Upper lobe of right lung (tissue), 1 donor: ENCODE data around the gene DENND5A. TPM values are rescaled to one million over a fixed set of nuclear protein-coding genes. Genes with fewer than 3 reads are reported as not detected.

Experiments used
- ATAC-seq: fragments of 200-7000 bp; cut with Tn5 transposase; one replicate; pipeline ENCODE4 v1.9.1; 2020; ENCODE audit warnings: mild to moderate bottlenecking, moderate library complexity
- DNase-seq: peaks from one replicate; pipeline ENCODE4 v3.0.0-alpha.2; 2020
- H3K27ac ChIP-seq: fragments of 200-600 bp; one replicate; pipeline ENCODE4 v1.8.0; 2022
- H3K27me3 ChIP-seq: fragments of 200-600 bp; one replicate; pipeline ENCODE4 v1.8.0; 2022; ENCODE audit warnings: mild to moderate bottlenecking
- H3K36me3 ChIP-seq: fragments of 200-600 bp; one replicate; pipeline ENCODE4 v1.8.0; 2022
- H3K4me1 ChIP-seq: fragments of 200-600 bp; one replicate; pipeline ENCODE4 v1.8.0; 2022
- H3K4me3 ChIP-seq: fragments of 200-600 bp; one replicate; pipeline ENCODE4 v1.8.0; 2022; ENCODE audit warnings: mild to moderate bottlenecking
- H3K9me3 ChIP-seq: fragments of 200-600 bp; one replicate; pipeline ENCODE4 v1.8.0; 2022
- intact Hi-C: fragments of 100-400 bp; cut with DNase I; formaldehyde crosslinking; loops from one replicate; pipeline ENCODE4 v1.11.0; 2022
- total RNA-seq: library from RNA; stranded (reverse); fragmentation: NEBNext Ultra II Directional; extraction: Animal tissue kit (Norgen Biotek cat#: 25700); gene quantifications from one replicate; pipeline ENCODE4 v1.2.1, GENCODE V29; 2021
- TF ChIP-seq, protein P1 (sequence below): fragments of 200-600 bp; IDR thresholded peaks from one replicate; pipeline ENCODE4 v1.8.0; 2022; ENCODE audit warnings: antibody characterized with exemption
- donor health status: DM: no; HTN: yes; CAD: no; lungs with severe emphysema.

Gene DENND5A
- total RNA-seq, 1 donor from 2014 or later: 90.8 TPM

DNA sequence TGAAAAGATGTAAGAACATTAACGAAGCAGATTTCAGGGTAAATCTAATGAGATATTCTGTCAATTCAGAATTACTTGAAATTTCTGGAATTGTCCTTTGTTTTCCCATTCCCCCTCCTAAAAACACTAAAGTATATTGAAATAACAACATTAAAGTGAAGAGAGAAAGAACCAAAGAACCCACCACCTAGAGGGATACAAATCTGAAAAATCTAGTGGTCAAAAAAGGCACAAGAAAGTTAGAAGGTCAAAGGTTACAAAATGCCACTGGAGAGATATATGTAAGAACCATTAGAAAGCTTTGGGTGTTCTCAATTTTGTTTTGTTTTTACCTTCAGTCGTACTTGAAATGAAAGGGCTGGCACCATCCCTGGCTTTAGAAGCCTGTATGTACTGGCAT, 57.9 kb downstream of the DENND5A start:
- Histone ChIP-seq H3K27ac (no peak overlapping the region), H3K9me3 (no peaks in the 10 kb centered on the region), H3K36me3 (peaks cover 20% of the 10 kb centered on the region), H3K4me3 (no peak overlapping the region), H3K27me3 (no peaks in the 10 kb centered on the region), H3K4me1 (peaks cover 5% of the 10 kb centered on the region)
- intact Hi-C loops: no loop called here
- DNase-seq (no peak), ATAC-seq (no peak)
- TF ChIP-seq, protein P1, sequence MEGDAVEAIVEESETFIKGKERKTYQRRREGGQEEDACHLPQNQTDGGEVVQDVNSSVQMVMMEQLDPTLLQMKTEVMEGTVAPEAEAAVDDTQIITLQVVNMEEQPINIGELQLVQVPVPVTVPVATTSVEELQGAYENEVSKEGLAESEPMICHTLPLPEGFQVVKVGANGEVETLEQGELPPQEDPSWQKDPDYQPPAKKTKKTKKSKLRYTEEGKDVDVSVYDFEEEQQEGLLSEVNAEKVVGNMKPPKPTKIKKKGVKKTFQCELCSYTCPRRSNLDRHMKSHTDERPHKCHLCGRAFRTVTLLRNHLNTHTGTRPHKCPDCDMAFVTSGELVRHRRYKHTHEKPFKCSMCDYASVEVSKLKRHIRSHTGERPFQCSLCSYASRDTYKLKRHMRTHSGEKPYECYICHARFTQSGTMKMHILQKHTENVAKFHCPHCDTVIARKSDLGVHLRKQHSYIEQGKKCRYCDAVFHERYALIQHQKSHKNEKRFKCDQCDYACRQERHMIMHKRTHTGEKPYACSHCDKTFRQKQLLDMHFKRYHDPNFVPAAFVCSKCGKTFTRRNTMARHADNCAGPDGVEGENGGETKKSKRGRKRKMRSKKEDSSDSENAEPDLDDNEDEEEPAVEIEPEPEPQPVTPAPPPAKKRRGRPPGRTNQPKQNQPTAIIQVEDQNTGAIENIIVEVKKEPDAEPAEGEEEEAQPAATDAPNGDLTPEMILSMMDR: no peak

DNA sequence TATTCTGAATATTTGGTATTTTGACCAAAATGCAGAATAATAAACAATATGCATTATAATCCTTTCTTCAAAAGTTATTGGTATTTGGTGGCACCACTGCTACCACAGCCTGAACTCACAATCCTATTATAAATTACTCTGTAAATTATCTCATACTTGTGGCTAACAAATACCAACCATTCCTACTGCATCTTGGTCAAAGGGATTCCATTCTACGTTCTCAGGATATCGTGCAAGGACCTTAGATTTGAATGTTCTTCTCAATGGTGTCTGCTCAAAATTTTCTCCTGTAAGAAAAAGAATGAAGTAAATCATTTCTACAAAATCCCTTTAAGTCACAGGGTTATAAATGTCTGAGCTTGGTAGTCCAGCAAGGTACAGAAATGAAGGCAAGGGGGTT, 58.7 kb downstream of the DENND5A start:
- ATAC-seq (no peak), DNase-seq (no peak)
- peaks cover 24% of the 10 kb centered on the region for H3K36me3 ChIP-seq
- no peak overlapping the region for H3K27ac ChIP-seq
- peaks cover 5% of the 10 kb centered on the region for H3K4me1 ChIP-seq
- no peaks in the 10 kb centered on the region for H3K27me3 ChIP-seq
- no peak overlapping the region for H3K4me3 ChIP-seq
- H3K9me3 ChIP-seq: no peaks in the 10 kb centered on the region
- intact Hi-C loops: no loop called here
- TF ChIP-seq, protein P1: no peak

DNA sequence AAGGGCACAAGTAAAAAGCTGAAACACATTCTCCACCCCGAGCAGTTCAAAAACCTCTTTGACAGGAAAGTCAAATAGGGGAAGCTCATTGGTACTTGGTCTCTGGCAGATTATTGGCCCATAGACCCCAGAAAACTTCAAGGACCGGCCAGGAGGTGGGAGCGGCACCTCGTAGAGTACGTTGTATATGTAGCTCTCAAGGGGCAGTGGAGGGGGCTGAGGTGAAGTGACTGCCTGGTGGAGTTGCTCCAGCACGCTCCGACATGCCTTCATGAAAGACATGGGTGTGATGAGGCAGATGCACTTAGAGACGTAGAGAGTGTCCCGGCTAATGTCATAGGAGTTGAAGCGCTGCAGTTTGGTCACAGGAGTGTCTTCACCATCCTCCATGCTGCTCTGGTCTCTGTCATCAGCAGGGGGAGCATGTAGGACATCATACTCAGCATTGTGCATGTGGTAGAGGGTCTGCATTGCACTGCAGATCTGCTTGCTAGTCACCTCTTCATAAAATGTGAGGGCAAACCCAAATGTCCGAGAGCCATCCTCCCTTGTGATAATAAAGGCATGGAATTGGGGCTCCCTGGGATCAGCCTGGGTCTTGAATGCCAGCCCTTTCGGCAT, 61.3 kb downstream of the DENND5A start:
- no peaks in the 10 kb centered on the region for H3K4me1 ChIP-seq
- no peak for ATAC-seq
- H3K36me3 ChIP-seq: peaks cover 30% of the 10 kb centered on the region
- no peak for DNase-seq
- H3K9me3 ChIP-seq: no peaks in the 10 kb centered on the region
- no peaks in the 10 kb centered on the region for H3K27me3 ChIP-seq
- intact Hi-C loops: no loop called here
- TF ChIP-seq, protein P1: no peak
- H3K4me3 ChIP-seq: no peak overlapping the region
- no peak overlapping the region for H3K27ac ChIP-seq

DNA sequence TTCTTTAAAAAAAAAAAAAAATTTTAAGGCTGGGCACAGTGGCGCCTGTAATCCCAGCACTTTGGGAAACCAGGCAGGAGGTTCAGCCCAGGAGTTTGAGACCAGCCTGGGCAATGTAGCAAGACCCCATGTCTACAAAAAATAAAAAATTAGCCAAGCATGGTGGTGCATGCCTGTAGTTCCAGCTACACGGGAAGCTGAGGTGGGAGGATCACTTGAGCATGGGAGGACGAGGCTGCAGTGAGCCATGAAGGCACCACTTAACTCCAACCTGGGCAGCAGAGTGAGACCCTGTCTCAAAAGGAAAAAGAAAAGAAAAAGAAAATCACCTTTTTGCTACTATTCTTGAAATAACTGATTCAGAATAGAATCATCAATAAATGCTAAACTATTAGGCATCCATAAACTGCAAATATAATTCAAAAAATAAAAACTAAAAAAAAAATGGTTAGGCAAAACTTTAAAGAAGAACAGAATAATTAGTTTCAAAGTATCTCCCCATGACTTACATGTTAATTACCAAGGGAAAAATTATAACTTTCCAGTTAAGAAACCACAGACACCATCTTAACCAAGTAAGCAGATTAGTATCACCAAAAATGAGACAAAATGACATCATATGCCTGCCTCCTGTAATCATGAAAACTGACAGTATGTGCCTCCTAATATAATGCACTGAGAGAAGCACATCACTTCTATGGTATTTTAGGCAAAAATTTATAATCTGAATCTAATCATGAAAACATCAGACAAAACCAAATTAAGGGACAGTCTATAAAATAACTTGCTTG, 63.6 kb downstream of the DENND5A start:
- TF ChIP-seq, protein P1: no peak
- intact Hi-C loops: no loop called here

DNA sequence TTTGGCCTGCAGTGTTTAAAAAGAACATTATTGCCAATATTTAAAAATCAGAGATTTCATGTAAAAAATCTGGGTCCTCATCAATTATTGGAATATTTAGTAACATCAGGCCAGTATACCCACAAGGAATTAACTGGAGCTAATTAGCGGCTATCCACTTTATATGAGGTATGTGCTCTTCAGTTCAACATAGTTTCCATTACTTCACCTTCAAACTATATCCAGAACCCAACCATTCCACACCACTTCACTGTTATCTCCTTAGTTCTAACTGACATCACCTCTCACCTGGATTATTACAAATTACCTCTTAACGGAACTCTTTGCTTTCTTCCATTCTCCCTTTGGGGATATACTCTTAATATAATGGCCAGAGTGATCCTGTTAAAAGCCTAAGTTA, 64.7 kb downstream of the DENND5A start:
- intact Hi-C loops: no loop called here
- Histone ChIP-seq H3K9me3 (no peaks in the 10 kb centered on the region), H3K27ac (no peak overlapping the region), H3K36me3 (peaks cover 25% of the 10 kb centered on the region), H3K27me3 (no peaks in the 10 kb centered on the region), H3K4me1 (no peaks in the 10 kb centered on the region), H3K4me3 (no peak overlapping the region)
- no peak for ATAC-seq
- TF ChIP-seq, protein P1: no peak
- no peak for DNase-seq

More for the DNA sequence above, 63.6 kb downstream of the DENND5A start:
- Histone ChIP-seq H3K4me1 (no peaks in the 10 kb centered on the region), H3K9me3 (no peaks in the 10 kb centered on the region), H3K27ac (no peak overlapping the region), H3K4me3 (no peak overlapping the region), H3K36me3 (peaks cover 30% of the 10 kb centered on the region), H3K27me3 (no peaks in the 10 kb centered on the region)
- DNase-seq (no peak), ATAC-seq (no peak)
